Gastrocnemius medialis (tissue), 4 donors: ENCODE results near the gene DNAJA1. TPM values are rescaled to one million over a fixed set of nuclear protein-coding genes. Genes with fewer than 3 reads are reported as not detected.

Experiments used
- ATAC-seq, 2 donors: fragments of 150-250 bp; one replicate each; pipeline ENCODE4 v1.9.1; 2016
- DNase-seq, 2 donors: peaks; one replicate each; pipeline ENCODE4 v3.0.0-alpha.2; 2019
- H3K27ac ChIP-seq, 4 donors: fragments of 200-600 bp; sonication (generic); 1 replicate in 1 of 4; 2 replicates in 3 of 4; pipeline ENCODE4 v1.5.1; 2016 to 2018; ENCODE audit warnings: mild to moderate bottlenecking in 2 of 4, moderate library complexity in 1 of 4
- H3K27me3 ChIP-seq, 3 donors: fragments of 200-600 bp; sonication (generic) in 2 of 3; 1 replicate in 1 of 3; 2 replicates in 2 of 3; pipeline versions ENCODE4 v1.5.1 to v1.6.0; 2016 to 2019; ENCODE audit warnings: mild to moderate bottlenecking in 1 of 3, moderate library complexity in 1 of 3
- H3K36me3 ChIP-seq, 2 donors: fragments of 200-600 bp; sonication (generic) in 1 of 2; one replicate each; pipeline ENCODE4 v1.5.1; 2017 to 2018
- H3K4me1 ChIP-seq, 2 donors: fragments of 200-600 bp; sonication (generic) in 1 of 2; one replicate each; pipeline ENCODE4 v1.5.1; 2016 to 2017; ENCODE audit warnings: mild to moderate bottlenecking in 2 of 2
- H3K4me3 ChIP-seq, 4 donors: fragments of 200-600 bp; sonication (generic) in 3 of 4; 1 replicate in 1 of 4; 2 replicates in 3 of 4; pipeline ENCODE4 v1.5.1; 2016 to 2019; ENCODE audit warnings: mild to moderate bottlenecking in 2 of 4
- H3K9me3 ChIP-seq, 3 donors: fragments of 200-600 bp; sonication (generic) in 2 of 3; 1 replicate in 1 of 3; 2 replicates in 2 of 3; pipeline ENCODE4 v1.5.1; 2016 to 2019
- POLR2A ChIP-seq, 2 donors: fragments of 450-650 bp; IDR thresholded peaks; one replicate each; pipeline ENCODE4 v1.6.1; 2017; ENCODE audit warnings: antibody characterized with exemption in 2 of 2, mild to moderate bottlenecking in 2 of 2, moderate library complexity in 2 of 2
- in situ Hi-C, 4 donors: fragments of 200-750 bp; cut with MboI; loops; one replicate each; pipeline versions ENCODE4 v1.15.0 to v1.8.0; 2017; ENCODE audit warnings: low sequenced_read_pairs in 4 of 4
- intact Hi-C: fragments of 100-400 bp; cut with DNase I; formaldehyde crosslinking; loops from one replicate; pipeline ENCODE4 v1.15.1; 2023; ENCODE audit warnings: low total_unique reads
- total RNA-seq, 4 donors: library from RNA; depleted of rRNA; stranded (reverse); fragments of >200 nt; gene quantifications; one replicate each; pipeline versions ENCODE4 v1.1.0 to v1.2.3, GENCODE V29; 2016
- TF ChIP-seq, protein P1 (sequence below), 5 experiments: fragments of 450-650 bp in 3 of 5; fragments of 200-600 bp in 2 of 5; sonication (generic) in 2 of 5; IDR thresholded peaks in 4 of 5; conservative IDR thresholded peaks in 1 of 5; 1 replicate in 4 of 5; 2 replicates in 1 of 5; pipeline ENCODE4 v1.5.1; 2016 to 2019; ENCODE audit warnings: antibody characterized with exemption in 5 of 5, mild to moderate bottlenecking in 3 of 5, moderate library complexity in 3 of 5

The DNAJA1 gene
- total RNA-seq, 4 donors from 2014 or later = 40.8 to 48.7 (median 43.3) TPM

DNA sequence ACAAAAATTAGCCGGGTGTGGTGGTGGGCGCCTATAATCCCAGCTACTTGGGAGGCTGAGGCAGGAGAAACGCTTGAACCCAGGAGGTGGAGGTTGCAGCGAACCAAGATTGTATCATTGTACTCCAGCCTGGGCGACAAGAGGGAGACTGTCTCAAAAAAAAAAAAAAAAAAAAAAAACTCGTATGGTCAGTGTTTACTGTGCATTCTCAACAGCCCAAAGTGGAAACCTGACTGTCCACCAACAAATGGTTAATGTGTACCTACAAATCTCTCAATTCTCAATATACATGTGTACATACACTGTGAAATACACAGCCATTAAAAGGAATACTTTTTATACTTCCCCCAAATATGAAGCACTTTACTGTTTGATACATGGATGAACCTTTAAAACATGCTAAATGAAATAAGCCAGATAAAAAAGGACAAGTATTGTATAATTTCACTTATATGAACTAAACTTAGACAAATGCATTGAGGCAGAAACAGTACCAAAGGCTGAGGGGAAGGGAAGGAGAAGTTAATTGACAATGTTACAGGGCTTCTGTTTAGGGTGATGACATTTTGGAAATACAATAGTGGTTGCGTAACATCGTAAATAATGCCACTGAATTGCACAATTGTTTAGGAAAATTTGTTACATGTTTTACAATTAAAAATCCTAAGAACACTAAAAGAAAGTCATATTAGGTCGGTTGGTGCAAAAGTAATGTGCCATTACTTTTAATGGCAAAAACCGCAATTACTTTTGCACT lies 16.5 kb downstream of the DNAJA1 start:
- Histone ChIP-seq H3K4me3 (no peak overlapping the region), H3K36me3 (peaks cover 0 to 40% of the 10 kb centered on the region in 2 donors), H3K4me1 (peaks cover 6 to 9% of the 10 kb centered on the region in 2 donors), H3K9me3 (no peaks in the 10 kb centered on the region), H3K27me3 (no peaks in the 10 kb centered on the region), H3K27ac (peak overlapping the region in 1 of 4 donors; percentile 16)
- DNase-seq = no peak
- ATAC-seq = no peak
- in situ Hi-C loops = no loop called here
- intact Hi-C loops = no loop called here
- TF ChIP-seq, protein P1, sequence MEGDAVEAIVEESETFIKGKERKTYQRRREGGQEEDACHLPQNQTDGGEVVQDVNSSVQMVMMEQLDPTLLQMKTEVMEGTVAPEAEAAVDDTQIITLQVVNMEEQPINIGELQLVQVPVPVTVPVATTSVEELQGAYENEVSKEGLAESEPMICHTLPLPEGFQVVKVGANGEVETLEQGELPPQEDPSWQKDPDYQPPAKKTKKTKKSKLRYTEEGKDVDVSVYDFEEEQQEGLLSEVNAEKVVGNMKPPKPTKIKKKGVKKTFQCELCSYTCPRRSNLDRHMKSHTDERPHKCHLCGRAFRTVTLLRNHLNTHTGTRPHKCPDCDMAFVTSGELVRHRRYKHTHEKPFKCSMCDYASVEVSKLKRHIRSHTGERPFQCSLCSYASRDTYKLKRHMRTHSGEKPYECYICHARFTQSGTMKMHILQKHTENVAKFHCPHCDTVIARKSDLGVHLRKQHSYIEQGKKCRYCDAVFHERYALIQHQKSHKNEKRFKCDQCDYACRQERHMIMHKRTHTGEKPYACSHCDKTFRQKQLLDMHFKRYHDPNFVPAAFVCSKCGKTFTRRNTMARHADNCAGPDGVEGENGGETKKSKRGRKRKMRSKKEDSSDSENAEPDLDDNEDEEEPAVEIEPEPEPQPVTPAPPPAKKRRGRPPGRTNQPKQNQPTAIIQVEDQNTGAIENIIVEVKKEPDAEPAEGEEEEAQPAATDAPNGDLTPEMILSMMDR (IDR thresholded peaks at IDR 0.05 in 4 of 5, conservative IDR thresholded peaks at IDR 0.05 in 1 of 5) = no peak
- TF ChIP-seq POLR2A (IDR thresholded peaks at IDR 0.05) = no peak

DNA sequence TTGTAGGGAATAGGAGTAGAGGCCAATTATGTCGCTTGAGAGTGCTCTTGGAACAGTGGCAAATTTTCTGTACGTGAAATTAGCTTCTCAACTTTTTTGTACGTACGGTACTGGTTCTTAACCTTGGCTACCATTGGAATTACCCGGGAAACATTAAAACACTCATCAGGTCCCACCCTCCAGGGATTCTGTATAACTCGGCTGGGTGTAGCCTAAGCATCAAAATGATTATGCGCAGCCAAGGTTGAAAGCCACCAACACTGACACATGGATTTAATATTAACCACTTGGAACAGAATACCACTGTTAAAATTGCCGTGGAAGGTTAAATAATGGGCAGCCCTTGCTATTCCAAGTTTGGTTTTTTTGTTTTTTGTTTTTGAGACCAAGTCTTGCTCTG lies 17.4 kb downstream of the DNAJA1 start:
- DNase-seq (no peak), ATAC-seq (no peak)
- no peaks in the 10 kb centered on the region for H3K27me3 ChIP-seq
- peaks cover 0 to 38% of the 10 kb centered on the region in 2 donors for H3K36me3 ChIP-seq
- H3K4me1 ChIP-seq = peaks cover 6 to 9% of the 10 kb centered on the region in 2 donors
- TF ChIP-seq POLR2A (IDR thresholded peaks at IDR 0.05) = no peak
- TF ChIP-seq, protein P1 (IDR thresholded peaks at IDR 0.05 in 4 of 5, conservative IDR thresholded peaks at IDR 0.05 in 1 of 5) = no peak
- intact Hi-C loops = no loop called here
- no peaks in the 10 kb centered on the region for H3K9me3 ChIP-seq
- H3K27ac ChIP-seq = peak overlapping the region in 1 of 4 donors; percentile 16
- in situ Hi-C loops = no loop called here
- no peak overlapping the region for H3K4me3 ChIP-seq

DNA sequence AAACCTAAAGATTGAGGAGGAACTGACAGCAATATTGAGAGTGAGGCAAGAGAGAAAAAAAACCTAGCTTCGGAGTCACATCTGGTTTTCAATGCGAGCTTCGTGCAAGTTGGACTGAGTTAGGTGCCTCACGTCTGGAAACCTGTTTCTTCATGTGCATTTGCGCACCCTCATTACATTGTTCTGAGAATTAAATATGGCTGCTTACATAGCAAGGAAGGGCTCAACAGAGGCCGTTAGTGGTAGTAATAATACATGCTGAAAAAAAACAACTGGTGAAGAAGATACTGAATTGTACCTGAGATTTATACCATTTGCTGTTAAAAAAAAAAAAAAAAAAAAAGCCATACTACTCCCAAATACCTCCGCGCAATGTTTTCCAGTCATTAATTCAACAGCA lies 18.6 kb downstream of the DNAJA1 start:
- H3K9me3 ChIP-seq = no peaks in the 10 kb centered on the region
- peaks cover 0 to 34% of the 10 kb centered on the region in 2 donors for H3K36me3 ChIP-seq
- DNase-seq = no peak
- no peak for ATAC-seq
- intact Hi-C loops (loop anchor here (1.0 to 2.0 kb wide), 2 partner anchors 19 to 42 kb away; partner anchors contain the start of genes APTX and DNAJA1), in situ Hi-C loops (no loop called here)
- no peaks in the 10 kb centered on the region for H3K27me3 ChIP-seq
- TF ChIP-seq POLR2A (IDR thresholded peaks at IDR 0.05) = no peak
- TF ChIP-seq, protein P1 (IDR thresholded peaks at IDR 0.05 in 4 of 5, conservative IDR thresholded peaks at IDR 0.05 in 1 of 5) = no peak
- H3K4me3 ChIP-seq = peak overlapping the region; percentile 62 to 78 (median 73)
- peaks cover 6 to 9% of the 10 kb centered on the region in 2 donors for H3K4me1 ChIP-seq
- H3K27ac ChIP-seq = peak overlapping the region; percentile 82 to 93 (median 92)

- intact Hi-C loops (loop anchor here (1.0 to 2.0 kb wide), 2 partner anchors 19 to 43 kb away; partner anchors contain the start of genes APTX and DNAJA1), in situ Hi-C loops (no loop called here)
Measured at GRCh38 chr9:33044162-33044673, 19.1 kb downstream of the DNAJA1 start.

More at GRCh38 chr9:33044162-33044673, 19.1 kb downstream of the DNAJA1 start:
- Histone ChIP-seq H3K4me1 (peaks cover 6 to 9% of the 10 kb centered on the region in 2 donors), H3K4me3 (peak overlapping the region; percentile 62 to 78 (median 73)), H3K27ac (peak overlapping the region; percentile 82 to 93 (median 92)), H3K9me3 (no peaks in the 10 kb centered on the region), H3K27me3 (no peaks in the 10 kb centered on the region), H3K36me3 (peaks cover 0 to 30% of the 10 kb centered on the region in 2 donors)
- DNase-seq = peak; percentile 56 to 81
- peak; percentile 87 to 94 for ATAC-seq
- peak; percentile 37 for TF ChIP-seq POLR2A (IDR thresholded peaks at IDR 0.05)
- TF ChIP-seq, protein P1 (IDR thresholded peaks at IDR 0.05 in 4 of 5, conservative IDR thresholded peaks at IDR 0.05 in 1 of 5) = no peak
